Activated CD4-positive, alpha-beta T cell treated with anti-CD3 and anti-CD28 coated beads, Interleukin-2, Interleukin-6, amounts not matched to agents 100 ng/mL and 50 ng/mL, durations not matched to agents 16 hours and 8 hours (primary cell): ENCODE results near the gene ARID5A.
"Not testable (repeated sequence)": the region's sequence is repeated elsewhere in the genome, so short reads cannot be mapped to it uniquely, and the experiment has no call there.

Source experiments
- DNase-seq: peaks from one replicate; pipeline ENCODE4 v3.0.0-alpha.2; 2020

ARID5A gene

DNA sequence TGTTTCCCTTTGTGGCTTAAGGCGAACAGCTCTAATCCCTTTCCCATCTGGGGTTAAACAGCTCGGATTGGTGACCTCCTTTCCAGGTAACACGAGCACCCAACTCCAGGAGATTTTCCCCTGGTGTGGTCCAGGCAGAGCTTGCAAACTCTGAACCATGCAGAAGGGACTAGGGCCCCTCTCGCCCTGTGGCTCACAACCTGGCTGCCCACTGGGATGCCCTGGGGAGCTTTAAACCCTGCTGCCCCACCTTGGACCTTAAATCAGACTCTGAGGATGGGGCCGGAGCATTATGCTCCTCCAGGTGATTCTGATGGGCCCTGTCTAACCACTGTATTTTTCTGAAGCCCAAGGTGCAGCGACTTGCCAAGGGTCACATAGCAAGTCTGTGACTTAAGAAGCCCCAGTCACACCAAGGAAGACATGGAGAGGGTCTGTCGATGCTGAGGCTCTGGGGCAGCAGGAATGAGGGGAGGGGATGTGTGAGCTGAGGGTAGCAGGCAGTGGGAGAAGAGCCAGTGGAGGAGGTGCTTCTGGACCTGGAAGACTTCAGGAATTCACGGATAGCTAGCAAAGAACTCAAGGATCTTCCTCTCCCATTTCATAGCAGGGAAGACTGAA lies 5.9 kb downstream of the ARID5A start:
- no peak for DNase-seq

DNA sequence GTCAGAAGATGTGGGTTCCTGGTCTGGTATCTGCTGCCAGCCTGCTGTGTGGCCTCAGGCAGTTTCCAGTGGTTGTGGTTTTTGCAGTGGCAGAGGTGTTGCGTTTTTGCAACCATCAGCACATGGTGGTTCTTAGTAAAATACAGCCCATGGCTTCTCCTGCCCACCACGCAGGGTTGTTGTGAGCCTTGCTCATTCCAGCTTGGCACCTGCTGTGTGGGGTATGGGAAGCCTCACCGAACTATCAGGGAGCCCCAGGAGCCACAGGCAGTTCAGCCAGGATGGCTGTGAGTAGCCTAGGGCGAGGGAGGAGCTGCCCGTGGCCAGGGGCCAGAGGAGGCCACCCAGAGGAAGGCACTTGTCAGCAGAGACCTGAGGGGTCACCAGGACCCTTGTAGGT lies 9.8 kb downstream of the ARID5A start:
- peak; percentile 72 for DNase-seq

DNA sequence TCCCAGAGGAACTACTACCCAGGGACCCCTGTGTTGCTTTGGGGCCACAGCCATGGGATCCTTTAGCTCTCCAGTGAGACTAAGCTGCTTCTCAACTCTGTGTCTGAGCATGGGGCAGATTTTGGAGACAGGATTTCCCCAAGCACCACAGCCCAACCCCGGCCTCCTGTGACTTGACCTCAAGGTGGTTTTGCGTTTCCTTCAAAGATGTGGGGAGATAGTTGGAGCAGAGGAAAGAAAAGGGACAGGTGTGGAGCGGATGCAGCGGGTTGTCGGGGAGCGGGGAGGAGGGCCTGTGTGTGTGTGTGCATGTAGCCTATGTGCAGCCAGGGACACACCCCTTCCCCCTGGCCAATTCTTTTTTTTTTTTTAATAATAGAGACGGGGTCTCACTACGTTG lies 10.2 kb downstream of the ARID5A start:
- DNase-seq: peak; percentile 68

DNA sequence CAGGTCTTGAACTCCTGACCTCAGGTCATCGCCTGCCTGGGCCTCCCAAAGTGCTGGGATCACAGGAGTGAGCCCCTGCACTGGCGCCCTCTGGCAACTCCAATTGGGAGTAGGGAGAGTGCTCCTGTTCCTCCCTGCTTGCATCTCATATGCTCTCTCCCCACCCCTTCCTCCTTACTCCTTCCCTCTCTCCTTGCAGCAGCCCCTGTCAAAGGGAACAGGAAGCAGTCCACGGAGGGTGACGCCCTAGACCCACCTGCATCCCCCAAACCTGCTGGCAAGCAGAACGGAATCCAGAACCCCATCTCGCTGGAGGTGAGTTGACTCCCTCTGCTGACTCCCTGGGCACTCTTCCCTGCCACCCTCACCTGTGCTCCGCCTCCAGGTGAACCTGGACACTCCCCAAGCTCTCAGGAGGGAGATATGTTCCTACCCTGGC lies 10.7 kb downstream of the ARID5A start:
- DNase-seq: no peak

DNA sequence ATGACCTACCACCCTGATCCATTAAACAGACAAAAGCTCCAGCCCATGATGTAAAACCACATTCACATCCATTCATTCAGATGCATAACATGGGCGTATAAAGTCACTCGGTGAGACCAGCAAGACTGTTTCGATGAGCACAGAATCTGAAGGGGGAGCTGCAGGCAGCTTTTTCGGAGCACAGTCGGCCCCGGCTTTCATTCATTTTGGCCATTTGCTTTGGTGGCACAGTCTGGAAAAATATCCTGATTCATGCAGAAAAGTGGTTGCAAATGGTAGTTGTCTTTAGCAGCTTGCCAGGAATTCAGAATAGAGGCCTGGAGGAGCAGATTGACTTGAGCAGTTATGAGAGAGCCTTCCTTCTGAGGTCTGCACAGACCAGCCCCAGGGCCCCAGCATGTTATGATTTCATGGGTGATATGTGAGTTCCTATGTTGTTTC lies 11.2 kb downstream of the ARID5A start:
- DNase-seq: no peak

- no peak for DNase-seq
These were observed 12.3 kb downstream of the ARID5A start for GRCh38 chr2:96548558-96549465.

DNA sequence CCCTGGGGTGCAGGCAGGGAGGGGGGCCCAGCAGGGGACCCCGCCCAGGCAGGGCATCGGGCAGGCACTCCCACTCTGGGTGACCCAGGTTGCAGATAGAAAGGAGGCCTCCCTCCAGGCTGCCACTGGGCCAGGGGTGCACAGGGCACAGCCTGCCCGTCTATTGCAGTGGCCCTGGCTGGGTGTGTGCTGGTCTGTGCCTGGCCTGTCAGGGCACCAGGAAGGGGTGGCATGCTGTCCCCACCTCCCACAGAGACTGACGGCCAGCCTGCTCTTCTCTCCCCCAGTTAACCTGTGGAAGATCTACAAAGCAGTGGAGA lies 12.9 kb downstream of the ARID5A start:
- DNase-seq: no peak

DNA sequence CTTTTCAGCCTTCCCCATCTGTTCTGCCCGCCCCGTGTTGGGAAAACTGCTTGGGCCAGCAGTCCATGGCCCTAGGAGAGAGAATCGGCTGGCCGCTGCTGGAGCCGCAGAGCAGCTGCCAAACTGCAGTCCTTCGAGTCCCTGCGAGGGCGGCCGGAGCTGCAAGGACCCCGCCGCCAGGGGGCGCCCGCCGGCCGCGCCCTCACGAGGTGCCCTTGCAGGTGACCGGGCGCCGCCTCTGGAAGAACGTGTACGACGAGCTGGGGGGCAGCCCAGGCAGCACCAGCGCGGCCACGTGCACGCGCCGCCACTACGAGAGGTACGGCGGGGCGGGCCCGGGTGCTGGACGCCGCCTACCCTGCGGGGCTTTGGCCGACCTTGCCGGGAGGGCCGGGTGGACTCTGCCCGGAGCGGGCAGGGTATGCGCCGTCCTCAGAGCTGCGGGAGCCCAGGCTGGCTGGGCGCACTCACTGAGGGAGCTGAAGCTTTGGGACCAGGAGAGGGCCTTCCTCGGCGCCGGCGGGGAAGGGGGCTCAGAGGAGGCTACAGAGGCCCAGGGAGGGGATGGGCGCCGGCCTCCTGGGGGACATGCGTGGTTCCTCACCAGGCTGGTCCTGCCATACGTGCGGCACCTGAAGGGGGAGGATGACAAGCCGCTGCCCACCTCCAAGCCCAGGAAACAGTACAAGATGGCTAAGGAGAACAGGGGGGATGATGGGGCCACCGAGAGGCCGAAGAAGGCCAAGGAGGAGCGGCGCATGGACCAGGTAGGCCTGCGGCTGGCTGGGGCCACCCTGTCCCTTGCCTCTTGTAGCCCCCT lies 13.6 kb downstream of the ARID5A start:
- no peak for DNase-seq

DNA sequence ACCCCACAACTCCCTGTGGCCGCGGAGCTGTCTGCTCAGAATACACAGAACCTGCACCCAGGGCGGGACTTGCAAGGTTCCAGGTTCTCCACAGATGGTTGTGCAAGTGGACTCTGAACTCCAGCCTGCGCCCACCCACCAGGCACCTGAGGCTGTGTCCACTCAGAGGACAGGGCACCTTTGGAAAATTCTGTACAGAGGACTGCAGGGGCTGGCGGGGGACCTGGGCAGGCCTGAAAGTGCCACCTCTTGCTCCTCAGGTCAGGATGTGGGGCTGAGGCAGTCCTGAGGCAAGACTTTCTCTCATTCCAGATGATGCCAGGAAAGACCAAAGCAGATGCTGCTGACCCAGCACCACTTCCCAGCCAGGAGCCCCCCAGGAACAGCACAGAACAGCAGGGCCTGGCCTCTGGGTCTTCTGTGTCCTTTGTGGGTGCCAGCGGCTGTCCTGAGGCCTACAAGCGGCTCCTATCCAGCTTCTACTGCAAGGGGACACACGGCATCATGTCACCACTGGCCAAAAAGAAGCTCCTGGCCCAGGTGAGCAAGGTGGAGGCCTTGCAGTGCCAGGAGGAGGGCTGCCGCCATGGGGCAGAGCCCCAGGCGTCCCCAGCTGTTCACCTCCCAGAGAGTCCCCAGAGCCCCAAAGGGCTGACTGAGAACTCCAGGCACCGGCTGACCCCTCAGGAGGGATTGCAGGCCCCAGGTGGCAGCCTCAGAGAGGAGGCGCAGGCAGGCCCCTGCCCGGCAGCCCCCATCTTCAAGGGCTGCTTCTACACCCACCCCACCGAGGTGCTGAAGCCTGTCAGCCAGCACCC lies 14.4 kb downstream of the ARID5A start:
- no peak for DNase-seq

GRCh38 chr2:96551605-96552314 lies 15.2 kb downstream of the ARID5A start:
- no peak for DNase-seq

DNA sequence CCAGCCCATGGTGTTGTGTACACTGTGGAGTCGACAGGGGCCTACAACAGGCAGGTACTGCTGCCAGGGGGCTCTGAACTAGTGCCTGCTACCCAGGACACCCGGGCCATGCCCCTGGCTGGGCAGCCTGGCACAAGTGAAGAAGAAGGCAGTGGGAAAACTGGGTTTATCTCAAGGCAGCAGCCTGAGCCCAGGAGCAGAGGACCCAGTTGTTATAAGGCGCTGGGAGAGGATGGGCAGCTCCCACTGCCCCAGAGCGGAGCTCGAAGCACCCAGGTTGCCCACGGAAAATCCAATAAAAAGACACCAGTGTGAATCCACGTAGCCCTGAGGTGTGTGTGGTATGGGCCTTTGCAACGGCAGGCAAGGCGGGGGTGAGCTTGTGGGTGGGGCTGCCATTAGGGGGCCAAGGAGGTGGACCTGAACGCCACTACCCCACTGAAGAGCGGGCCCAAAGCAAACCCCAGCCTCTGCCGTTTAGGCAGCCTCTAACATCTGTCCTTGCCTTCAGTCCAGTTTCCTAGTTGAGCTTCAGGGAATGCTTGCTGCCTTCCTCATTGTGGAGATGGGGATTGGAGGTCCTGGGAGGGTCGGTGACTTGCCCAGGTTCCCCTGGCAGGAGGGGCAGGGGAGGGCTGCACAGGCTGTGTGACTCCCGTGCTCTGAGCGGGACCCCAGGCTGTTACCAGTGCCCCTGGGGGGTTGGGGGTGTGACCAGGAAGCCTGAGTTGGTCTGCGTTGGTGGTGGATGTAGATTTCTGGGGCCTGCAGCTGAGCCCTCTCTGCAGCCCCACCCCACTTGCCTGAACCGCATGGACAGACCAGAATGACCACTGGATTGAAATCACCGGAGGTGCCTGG lies 16.0 kb downstream of the ARID5A start:
- DNase-seq: no peak

DNA sequence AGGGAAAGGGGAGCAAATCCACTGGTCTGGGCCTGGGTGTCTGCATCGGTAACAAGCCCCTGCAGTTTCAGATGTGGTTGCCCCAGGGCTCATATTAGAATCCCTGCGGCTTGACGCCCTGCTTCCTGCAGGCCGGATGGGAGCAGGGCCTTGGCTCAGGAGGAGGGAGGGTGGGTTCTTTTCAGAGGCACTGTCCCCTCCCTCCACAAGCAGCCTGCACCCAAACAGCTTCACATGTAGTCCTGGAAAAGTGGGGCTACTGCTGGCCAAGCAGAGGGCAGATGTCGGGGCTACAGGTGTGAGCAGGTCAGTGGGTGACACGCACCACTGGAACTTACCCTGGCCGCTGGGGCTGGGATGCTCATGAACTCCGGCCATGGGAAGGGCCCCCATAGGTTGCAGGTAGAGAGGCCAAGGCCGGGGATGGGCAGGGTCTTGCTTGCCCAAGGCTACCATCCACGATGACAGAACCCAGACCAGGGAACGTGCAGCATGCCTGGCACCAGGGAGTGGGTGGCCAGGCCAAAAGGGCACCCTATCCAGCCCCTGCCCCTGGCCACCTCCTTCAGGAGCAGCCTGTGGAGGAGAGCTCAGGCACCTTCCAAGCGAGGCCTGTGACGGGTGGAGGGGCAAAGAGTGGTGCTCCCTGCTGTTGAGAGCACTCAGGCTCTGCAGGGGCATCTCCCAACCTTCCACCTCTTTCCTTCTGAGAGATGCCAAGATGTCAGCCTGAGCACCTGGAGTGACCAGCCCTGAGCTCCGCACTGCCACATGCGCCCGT lies 16.8 kb downstream of the ARID5A start:
- no peak for DNase-seq

DNA sequence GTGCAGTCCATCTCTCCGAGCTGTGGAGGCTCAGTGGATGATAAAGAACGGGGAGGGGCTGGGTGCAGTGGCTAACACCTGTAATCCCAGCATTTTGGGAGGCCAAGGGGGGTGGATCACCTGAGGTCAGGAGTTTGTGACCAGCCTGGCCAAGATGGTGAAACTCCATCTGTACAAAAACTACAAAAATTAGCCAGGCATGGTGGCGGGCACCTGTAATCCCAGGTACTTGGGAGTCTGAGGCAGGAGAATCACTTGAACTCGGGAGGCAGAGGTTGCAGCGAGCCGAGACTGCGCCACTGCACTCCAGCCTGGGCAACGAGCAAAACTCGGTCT lies 17.4 kb downstream of the ARID5A start:
- DNase-seq: not testable (repeated sequence)

DNA sequence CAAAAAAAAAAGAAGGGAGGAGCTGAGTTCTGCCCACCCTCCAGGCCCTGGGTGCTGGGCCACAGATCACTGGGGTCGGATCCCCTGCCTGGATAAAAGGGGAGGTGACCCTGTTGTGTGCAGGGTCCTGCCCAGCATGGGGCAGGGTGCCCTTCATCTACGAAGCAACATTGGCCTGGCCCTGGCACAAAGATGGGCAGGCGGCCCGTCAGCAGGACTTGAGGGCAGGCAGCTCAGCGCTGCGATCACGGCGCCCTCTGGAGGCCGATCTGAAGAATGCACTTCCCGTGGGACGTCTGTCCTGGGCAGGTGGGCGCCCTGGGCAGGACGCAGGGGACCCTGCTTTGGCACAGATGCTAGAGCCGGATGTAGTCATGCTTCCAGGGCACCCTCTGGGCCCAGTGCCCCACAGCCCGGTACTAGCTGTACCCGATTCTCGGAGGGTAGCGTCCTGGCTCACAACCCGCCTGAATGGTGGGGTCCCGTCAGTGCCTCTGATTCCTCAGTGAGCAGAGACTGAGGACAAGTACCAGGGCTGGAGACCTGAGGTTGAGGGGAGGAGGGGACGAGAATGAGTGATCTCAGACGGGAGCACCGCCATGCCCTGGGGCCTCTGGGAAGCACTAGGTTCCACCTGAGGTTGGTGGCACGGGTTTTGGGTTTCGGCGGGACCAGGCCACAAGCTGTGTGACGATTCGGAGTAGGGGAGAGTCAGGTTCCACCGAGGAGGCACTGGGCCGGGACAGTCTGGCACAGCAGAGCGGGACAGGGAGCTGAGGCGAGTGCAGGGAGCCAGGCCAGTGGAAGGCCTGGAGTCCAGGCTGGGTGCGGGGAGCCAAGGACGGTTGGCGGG lies 18.0 kb downstream of the ARID5A start:
- peak; percentile 73 for DNase-seq

GRCh38 chr2:96555146-96555610 lies 18.6 kb downstream of the ARID5A start:
- DNase-seq: no peak

DNA sequence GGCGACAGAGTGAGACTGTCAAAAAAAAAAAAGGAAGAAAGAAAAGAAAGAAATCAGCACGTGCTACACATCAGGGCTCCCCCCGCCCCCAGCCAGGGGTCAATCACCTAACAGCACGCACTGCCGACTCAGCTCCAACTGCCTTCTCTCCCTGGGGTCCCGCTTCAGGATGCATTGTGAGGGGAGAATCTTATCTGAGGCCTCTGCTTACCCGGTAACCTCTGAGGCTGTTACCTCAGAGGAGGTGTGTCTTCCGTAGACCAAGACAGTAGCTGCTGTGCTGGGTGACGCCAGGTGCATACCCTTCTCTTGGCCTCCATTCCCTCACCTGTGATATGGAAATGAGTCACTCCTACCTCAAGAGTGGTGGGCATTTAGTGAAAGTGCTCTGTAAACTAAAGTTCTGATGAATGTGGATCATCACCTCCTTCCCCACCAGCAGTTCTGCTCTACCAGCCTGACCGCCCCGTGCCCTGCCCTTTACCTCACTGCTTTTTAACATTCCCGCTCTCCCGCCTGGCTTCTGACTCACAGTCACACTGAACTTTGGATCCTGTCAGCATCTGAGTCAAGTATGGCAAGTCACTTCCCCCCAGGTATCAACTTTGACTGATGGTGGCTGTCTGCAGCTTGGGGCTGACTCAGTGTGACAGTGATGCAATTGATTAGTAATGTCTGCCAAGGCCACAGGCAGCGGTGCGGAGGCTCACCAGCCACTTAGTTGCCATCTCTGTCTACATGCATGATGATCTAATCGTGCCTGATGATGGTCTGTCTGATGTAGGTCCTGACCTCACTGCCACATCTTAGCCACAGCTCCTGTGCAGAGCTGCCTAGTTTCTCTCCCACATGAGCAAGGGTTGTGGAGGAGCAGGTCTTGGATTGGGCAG lies 20.1 kb downstream of the ARID5A start:
- peak; percentile 82 for DNase-seq

- DNase-seq: not testable (repeated sequence)
These were observed 20.9 kb downstream of the ARID5A start for GRCh38 chr2:96557421-96557820.

DNA sequence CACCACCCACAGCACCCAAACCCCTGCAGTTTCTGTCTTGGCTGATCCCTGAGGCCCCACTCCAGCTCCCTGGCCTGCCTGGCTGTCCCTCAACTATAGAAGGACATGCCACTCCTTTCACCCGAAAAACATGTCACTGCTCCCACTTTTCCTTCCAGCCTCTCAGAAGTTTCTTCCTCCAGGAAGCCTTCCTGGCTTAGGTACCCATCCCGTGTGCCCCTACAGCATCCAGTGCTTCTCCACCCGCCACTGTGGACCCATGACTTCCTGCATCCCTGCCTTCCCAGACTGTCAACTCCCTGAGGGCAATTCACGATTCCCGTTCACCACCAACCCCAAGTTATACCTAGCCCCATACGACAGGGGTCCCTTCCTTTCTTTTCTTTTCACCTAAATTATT lies 21.5 kb downstream of the ARID5A start:
- no peak for DNase-seq
